Measurements from ENCODE around the gene SSBP3.

DNA sequence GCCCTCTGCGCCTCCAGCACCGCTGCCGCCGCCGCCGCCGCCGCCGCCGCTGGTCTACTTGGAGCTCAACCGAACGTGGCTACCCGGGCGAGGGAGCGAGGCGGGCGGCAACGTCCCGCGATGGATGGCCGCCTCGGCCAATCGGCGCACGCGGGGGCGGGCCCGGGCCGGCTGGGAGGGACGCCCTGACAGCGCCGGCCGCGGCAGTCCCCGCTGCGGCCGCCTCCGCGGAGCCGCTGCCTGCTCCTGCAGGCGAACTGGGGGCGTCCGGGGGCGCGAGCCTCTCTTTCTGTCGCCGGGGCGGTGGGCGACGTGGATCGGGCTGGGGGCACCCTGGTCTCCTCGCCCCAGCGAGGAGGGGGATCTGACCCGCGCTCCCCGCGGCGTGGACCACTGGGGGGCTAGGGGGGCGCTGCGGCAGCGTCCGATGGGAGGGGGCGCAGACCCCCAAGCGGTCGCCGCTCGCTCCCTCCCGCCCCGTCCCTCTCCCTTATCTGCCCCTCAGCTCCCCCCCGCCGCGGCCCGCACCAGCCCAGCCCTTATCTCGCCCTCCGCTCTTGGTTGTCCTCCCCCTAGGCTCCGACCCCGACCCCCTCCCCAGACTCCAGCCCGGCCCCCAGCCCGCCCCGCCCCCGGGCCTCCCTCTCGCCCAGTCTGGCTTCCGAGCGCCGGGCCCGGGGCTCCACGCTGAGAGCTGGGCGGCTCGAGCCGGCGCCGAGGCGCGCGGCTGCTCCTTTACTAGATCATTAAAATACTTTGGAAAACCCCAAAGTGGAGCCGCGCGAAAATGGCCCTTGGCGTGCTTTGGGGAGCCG is at the start of gene SSBP3:
- peak in 1 of 2 donors; percentile 90 for TF ChIP-seq POLR2A (IDR thresholded peaks at IDR 0.05)
- TF ChIP-seq, protein P1, sequence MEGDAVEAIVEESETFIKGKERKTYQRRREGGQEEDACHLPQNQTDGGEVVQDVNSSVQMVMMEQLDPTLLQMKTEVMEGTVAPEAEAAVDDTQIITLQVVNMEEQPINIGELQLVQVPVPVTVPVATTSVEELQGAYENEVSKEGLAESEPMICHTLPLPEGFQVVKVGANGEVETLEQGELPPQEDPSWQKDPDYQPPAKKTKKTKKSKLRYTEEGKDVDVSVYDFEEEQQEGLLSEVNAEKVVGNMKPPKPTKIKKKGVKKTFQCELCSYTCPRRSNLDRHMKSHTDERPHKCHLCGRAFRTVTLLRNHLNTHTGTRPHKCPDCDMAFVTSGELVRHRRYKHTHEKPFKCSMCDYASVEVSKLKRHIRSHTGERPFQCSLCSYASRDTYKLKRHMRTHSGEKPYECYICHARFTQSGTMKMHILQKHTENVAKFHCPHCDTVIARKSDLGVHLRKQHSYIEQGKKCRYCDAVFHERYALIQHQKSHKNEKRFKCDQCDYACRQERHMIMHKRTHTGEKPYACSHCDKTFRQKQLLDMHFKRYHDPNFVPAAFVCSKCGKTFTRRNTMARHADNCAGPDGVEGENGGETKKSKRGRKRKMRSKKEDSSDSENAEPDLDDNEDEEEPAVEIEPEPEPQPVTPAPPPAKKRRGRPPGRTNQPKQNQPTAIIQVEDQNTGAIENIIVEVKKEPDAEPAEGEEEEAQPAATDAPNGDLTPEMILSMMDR (IDR thresholded peaks at IDR 0.05): peak in 1 of 3 experiments; percentile 27
